Neural cell (in vitro differentiated cells): ENCODE data around the gene AKR7A2. TPM values are rescaled to one million over a fixed set of nuclear protein-coding genes. Genes with fewer than 3 reads are reported as not detected.

Experiments
- H2AFZ ChIP-seq: fragments of 200-600, 300-800 bp; sonication (generic), shearing (Covaris generic); 2 replicates; pipeline ENCODE4 v1.6.0; 2014; ENCODE audit warnings: low read depth, mild to moderate bottlenecking, antibody characterized with exemption, low read length, moderate library complexity
- H3F3A ChIP-seq: fragments of 200-600 bp; shearing (Covaris generic); 2 replicates; pipeline ENCODE4 v1.6.1; 2016; ENCODE audit warnings: mild to moderate bottlenecking, moderate library complexity, mixed read lengths, antibody characterized with exemption, low read length; ENCODE audit not compliant: insufficient read depth, poor library complexity, severe bottlenecking
- H3K27ac ChIP-seq: fragments of 200-600, 300-800 bp; sonication (generic), shearing (Covaris generic); 2 replicates; pipeline ENCODE4 v1.5.1; 2014; ENCODE audit warnings: mild to moderate bottlenecking, low read length, moderate library complexity
- H3K27me3 ChIP-seq: fragments of 300-800, 200-600 bp; sonication (generic), shearing (Covaris generic); 2 replicates; pipeline ENCODE4 v1.6.0; 2014; ENCODE audit warnings: mild to moderate bottlenecking, low read depth, low read length, moderate library complexity; ENCODE audit not compliant: insufficient read depth
- H3K36me3 ChIP-seq: fragments of 300-800, 200-600 bp; sonication (generic), shearing (Covaris generic); 2 replicates; pipeline ENCODE4 v1.5.1; 2014; ENCODE audit warnings: mild to moderate bottlenecking, antibody characterized with exemption, low read length, moderate library complexity; ENCODE audit not compliant: insufficient read depth
- H3K4me2 ChIP-seq: fragments of 300-800, 200-600 bp; sonication (generic), shearing (Covaris generic); 2 replicates; pipeline ENCODE4 v1.6.0; 2014; ENCODE audit warnings: mild to moderate bottlenecking, low read length
- H3K4me3 ChIP-seq: fragments of 300-800, 200-600 bp; sonication (generic), shearing (Covaris generic); 2 replicates; pipeline ENCODE4 v1.5.1; 2014; ENCODE audit warnings: mild to moderate bottlenecking, low read length, moderate library complexity
- H3K79me2 ChIP-seq: fragments of 200-600 bp; shearing (Covaris generic); replicated peaks from 2 replicates; pipeline ENCODE4 v1.6.0; 2014; ENCODE audit warnings: mild to moderate bottlenecking, low read length, moderate library complexity; ENCODE audit not compliant: insufficient read depth
- H3K9ac ChIP-seq: fragments of 300-800, 200-600 bp; sonication (generic), shearing (Covaris generic); 2 replicates; pipeline ENCODE4 v1.6.1; 2016; ENCODE audit warnings: mild to moderate bottlenecking, low read length, mixed read lengths
- H3K9me2 ChIP-seq: fragments of 200-600 bp; shearing (Covaris generic); 2 replicates; pipeline ENCODE4 v1.6.1; 2016; ENCODE audit warnings: mild to moderate bottlenecking, low read length, mixed read lengths; ENCODE audit not compliant: insufficient read depth
- H3K9me3 ChIP-seq: fragments of 200-600, 300-800 bp; sonication (generic), shearing (Covaris generic); 2 replicates; pipeline ENCODE4 v1.6.1; 2016; ENCODE audit warnings: mild to moderate bottlenecking, mixed run types, low read length, moderate library complexity, mixed read lengths
- H4K20me1 ChIP-seq: fragments of 200-600 bp; shearing (Covaris generic); 2 replicates; pipeline ENCODE4 v1.6.1; 2016; ENCODE audit warnings: mild to moderate bottlenecking, mixed run types; ENCODE audit not compliant: insufficient read depth
- EP300 ChIP-seq: fragments of 450-650 bp; conservative IDR thresholded peaks from 2 replicates; pipeline ENCODE4 v1.6.1; 2014; ENCODE audit warnings: antibody characterized with exemption, mild to moderate bottlenecking, moderate library complexity; ENCODE audit not compliant: poor library complexity, severe bottlenecking
- EZH2 ChIP-seq: fragments of 200-600, 300-800 bp; shearing (Covaris generic), sonication (generic); IDR thresholded peaks from 2 replicates; pipeline ENCODE4 v1.6.1; 2014; ENCODE audit warnings: antibody characterized with exemption, low read length, borderline replicate concordance, mild to moderate bottlenecking; ENCODE audit not compliant: insufficient read depth, poor library complexity, severe bottlenecking
- MXI1 ChIP-seq: fragments of 450-650 bp; conservative IDR thresholded peaks from 2 replicates; pipeline ENCODE4 v1.6.1; 2014; ENCODE audit warnings: antibody characterized with exemption, mild to moderate bottlenecking; ENCODE audit not compliant: poor library complexity, severe bottlenecking
- POLR2AphosphoS5 ChIP-seq: IDR thresholded peaks from 2 replicates; pipeline ENCODE4 v1.6.1; 2012
- RAD21 ChIP-seq: fragments of 450-650 bp; conservative IDR thresholded peaks from 2 replicates; pipeline ENCODE4 v1.6.1; 2014; ENCODE audit warnings: antibody characterized with exemption, mild to moderate bottlenecking, moderate library complexity
- SMC3 ChIP-seq: fragments of 450-650 bp; conservative IDR thresholded peaks from 2 replicates; pipeline ENCODE4 v1.6.1; 2014; ENCODE audit warnings: antibody characterized with exemption, mild to moderate bottlenecking, moderate library complexity; ENCODE audit not compliant: poor library complexity
- TAF1 ChIP-seq: IDR thresholded peaks from 2 replicates; pipeline ENCODE4 v1.6.1; 2012; ENCODE audit warnings: low read depth
- polyA plus RNA-seq: library from polyadenylated mRNA; depleted of rRNA; stranded (reverse); fragments of >200 nt; gene quantifications from 2 replicates; pipeline ENCODE4 v1.2.3, GENCODE V29; 2014
- TF ChIP-seq, protein P1 (sequence below): fragments of 450-650 bp; IDR thresholded peaks from 2 replicates; pipeline ENCODE4 v1.5.1; 2014; ENCODE audit warnings: antibody characterized with exemption, mild to moderate bottlenecking, moderate library complexity; ENCODE audit not compliant: poor library complexity, severe bottlenecking
- TF ChIP-seq, protein P2 (sequence below): IDR thresholded peaks from 2 replicates; pipeline ENCODE4 v1.6.1; 2012; ENCODE audit warnings: borderline replicate concordance

AKR7A2 gene
- polyA plus RNA-seq, 1 donor from 2014 or later = 50.6 TPM

DNA sequence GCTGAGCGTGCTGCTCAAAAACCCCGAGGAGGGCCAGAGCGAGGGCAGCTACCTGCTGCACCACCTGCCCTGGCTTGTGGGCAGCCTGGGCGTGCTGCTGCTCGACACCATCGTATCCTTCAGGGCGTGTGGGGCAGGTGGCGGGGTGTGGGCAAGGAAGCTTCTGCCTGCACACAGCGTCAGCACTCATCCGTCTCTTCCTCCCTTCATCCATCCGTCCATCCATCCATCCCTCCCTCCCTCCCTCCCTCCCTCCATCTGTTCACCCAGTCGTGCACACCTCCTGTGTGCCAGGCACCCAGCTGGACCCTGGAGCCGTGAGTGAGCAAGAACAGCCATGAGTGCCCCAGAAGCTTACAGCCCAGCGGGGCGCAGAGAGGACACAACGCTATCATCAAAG is 15.4 kb upstream of the AKR7A2 start:
- H3K9ac ChIP-seq = no peak overlapping the region
- H3K9me3 ChIP-seq = no peaks in the 10 kb centered on the region
- no peaks in the 10 kb centered on the region for H3K27me3 ChIP-seq
- H3K36me3 ChIP-seq = no peaks in the 10 kb centered on the region
- no peak overlapping the region for H3K4me3 ChIP-seq
- no peak overlapping the region for H3K27ac ChIP-seq
- H2AFZ ChIP-seq = no peak overlapping the region
- no peaks in the 10 kb centered on the region for H3F3A ChIP-seq
- no peaks in the 10 kb centered on the region for H3K9me2 ChIP-seq
- H3K79me2 ChIP-seq = no peaks in the 10 kb centered on the region
- no peaks in the 10 kb centered on the region for H4K20me1 ChIP-seq
- H3K4me2 ChIP-seq = no peak overlapping the region
- TF ChIP-seq TAF1 (no peak), EP300 (no peak), RAD21 (no peak), POLR2AphosphoS5 (no peak), MXI1 (no peak), EZH2 (no peak), SMC3 (no peak)
- TF ChIP-seq, protein P1, sequence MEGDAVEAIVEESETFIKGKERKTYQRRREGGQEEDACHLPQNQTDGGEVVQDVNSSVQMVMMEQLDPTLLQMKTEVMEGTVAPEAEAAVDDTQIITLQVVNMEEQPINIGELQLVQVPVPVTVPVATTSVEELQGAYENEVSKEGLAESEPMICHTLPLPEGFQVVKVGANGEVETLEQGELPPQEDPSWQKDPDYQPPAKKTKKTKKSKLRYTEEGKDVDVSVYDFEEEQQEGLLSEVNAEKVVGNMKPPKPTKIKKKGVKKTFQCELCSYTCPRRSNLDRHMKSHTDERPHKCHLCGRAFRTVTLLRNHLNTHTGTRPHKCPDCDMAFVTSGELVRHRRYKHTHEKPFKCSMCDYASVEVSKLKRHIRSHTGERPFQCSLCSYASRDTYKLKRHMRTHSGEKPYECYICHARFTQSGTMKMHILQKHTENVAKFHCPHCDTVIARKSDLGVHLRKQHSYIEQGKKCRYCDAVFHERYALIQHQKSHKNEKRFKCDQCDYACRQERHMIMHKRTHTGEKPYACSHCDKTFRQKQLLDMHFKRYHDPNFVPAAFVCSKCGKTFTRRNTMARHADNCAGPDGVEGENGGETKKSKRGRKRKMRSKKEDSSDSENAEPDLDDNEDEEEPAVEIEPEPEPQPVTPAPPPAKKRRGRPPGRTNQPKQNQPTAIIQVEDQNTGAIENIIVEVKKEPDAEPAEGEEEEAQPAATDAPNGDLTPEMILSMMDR = no peak
- TF ChIP-seq, protein P2, sequence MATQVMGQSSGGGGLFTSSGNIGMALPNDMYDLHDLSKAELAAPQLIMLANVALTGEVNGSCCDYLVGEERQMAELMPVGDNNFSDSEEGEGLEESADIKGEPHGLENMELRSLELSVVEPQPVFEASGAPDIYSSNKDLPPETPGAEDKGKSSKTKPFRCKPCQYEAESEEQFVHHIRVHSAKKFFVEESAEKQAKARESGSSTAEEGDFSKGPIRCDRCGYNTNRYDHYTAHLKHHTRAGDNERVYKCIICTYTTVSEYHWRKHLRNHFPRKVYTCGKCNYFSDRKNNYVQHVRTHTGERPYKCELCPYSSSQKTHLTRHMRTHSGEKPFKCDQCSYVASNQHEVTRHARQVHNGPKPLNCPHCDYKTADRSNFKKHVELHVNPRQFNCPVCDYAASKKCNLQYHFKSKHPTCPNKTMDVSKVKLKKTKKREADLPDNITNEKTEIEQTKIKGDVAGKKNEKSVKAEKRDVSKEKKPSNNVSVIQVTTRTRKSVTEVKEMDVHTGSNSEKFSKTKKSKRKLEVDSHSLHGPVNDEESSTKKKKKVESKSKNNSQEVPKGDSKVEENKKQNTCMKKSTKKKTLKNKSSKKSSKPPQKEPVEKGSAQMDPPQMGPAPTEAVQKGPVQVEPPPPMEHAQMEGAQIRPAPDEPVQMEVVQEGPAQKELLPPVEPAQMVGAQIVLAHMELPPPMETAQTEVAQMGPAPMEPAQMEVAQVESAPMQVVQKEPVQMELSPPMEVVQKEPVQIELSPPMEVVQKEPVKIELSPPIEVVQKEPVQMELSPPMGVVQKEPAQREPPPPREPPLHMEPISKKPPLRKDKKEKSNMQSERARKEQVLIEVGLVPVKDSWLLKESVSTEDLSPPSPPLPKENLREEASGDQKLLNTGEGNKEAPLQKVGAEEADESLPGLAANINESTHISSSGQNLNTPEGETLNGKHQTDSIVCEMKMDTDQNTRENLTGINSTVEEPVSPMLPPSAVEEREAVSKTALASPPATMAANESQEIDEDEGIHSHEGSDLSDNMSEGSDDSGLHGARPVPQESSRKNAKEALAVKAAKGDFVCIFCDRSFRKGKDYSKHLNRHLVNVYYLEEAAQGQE = no peak

DNA sequence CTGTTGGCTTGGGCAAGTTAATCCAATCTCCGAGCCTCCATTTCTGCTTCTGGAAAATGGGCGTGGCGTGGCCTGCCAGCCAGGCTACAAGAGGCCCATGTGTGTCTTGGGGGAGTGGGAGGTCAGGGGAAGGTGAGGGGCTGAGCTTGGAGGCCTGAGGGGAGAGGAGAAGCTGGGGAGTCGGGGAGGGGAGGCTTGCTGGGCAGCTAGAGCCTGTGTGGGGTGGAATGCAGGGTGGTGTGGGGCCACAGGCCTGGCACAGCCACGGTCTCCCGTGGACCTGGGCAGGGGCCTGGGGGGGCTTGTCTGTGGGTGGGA is 14.8 kb upstream of the AKR7A2 start:
- Histone ChIP-seq H2AFZ (no peak overlapping the region), H4K20me1 (no peaks in the 10 kb centered on the region), H3K27ac (no peak overlapping the region), H3K9me2 (no peaks in the 10 kb centered on the region), H3K27me3 (no peaks in the 10 kb centered on the region), H3K79me2 (no peaks in the 10 kb centered on the region), H3K4me3 (no peak overlapping the region), H3K9me3 (no peaks in the 10 kb centered on the region), H3K36me3 (no peaks in the 10 kb centered on the region), H3K9ac (no peak overlapping the region), H3F3A (no peaks in the 10 kb centered on the region), H3K4me2 (no peak overlapping the region)
- TF ChIP-seq POLR2AphosphoS5 (no peak), SMC3 (no peak), MXI1 (no peak), EZH2 (no peak), RAD21 (no peak), EP300 (no peak), TAF1 (no peak)
- TF ChIP-seq, protein P1 = no peak
- TF ChIP-seq, protein P2 = no peak
